Neutrophil (primary cell): ENCODE results near the gene ARL6IP5.

ENCODE experiments used
- H3K27ac ChIP-seq: fragments of 200-600 bp; sonication (generic); 2 replicates; pipeline ENCODE4 v1.5.1; 2016; ENCODE audit warnings: mild to moderate bottlenecking, moderate library complexity
- H3K27me3 ChIP-seq: fragments of 200-600 bp; sonication (generic); 2 replicates; pipeline ENCODE4 v1.6.0; 2016; ENCODE audit warnings: mild to moderate bottlenecking
- H3K36me3 ChIP-seq: fragments of 200-600 bp; sonication (generic); 2 replicates; pipeline ENCODE4 v1.5.1; 2017
- H3K4me1 ChIP-seq, 2 experiments: fragments of 200-600 bp in 1 of 2; sonication (generic) in 1 of 2; 1 replicate in 1 of 2; 2 replicates in 1 of 2; pipeline versions ENCODE4 v1.5.1 to v1.6.1; 2013 to 2016; ENCODE audit warnings: low read depth in 1 of 2, low read length in 1 of 2, mild to moderate bottlenecking in 1 of 2, moderate library complexity in 1 of 2; ENCODE audit not compliant: control insufficient read depth in 1 of 2, insufficient read depth in 1 of 2
- H3K4me3 ChIP-seq, 2 experiments: fragments of 200-600 bp in 1 of 2; sonication (generic) in 1 of 2; 1 replicate in 1 of 2; 2 replicates in 1 of 2; pipeline ENCODE4 v1.5.1; 2013 to 2016; ENCODE audit warnings: low read depth in 1 of 2, low read length in 1 of 2, mild to moderate bottlenecking in 1 of 2, moderate library complexity in 1 of 2
- H3K9me3 ChIP-seq: fragments of 200-600 bp; sonication (generic); 2 replicates; pipeline ENCODE4 v1.5.1; 2016
- TF ChIP-seq, protein P1 (sequence below): fragments of 200-600 bp; sonication (generic); IDR thresholded peaks from 2 replicates; pipeline ENCODE4 v1.5.1; 2016; ENCODE audit warnings: antibody characterized with exemption

Gene ARL6IP5

DNA sequence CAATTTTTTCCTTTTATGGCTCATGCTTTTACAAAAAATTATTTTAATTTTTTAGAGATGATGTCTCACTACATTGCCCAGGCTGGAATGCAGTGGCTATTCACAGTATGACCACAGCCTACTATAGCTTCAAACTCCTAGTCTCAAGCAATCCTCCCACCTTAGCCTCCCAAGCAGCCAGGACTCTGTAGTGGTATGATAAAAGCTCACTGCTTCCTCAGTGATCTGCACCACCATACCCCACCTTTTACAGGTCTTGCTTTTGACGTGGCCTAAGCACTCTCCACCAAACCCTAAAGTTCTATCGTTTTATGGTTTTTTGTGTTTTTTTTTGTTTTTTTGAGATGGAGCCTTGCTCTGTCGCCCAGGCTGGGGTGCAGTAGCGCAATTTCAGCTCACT is 18.6 kb upstream of the ARL6IP5 start:
- peaks cover 68% of the 10 kb centered on the region for H3K36me3 ChIP-seq
- no peaks in the 10 kb centered on the region for H3K27me3 ChIP-seq
- no peak overlapping the region for H3K27ac ChIP-seq
- peaks cover 5% of the 10 kb centered on the region for H3K9me3 ChIP-seq
- TF ChIP-seq, protein P1, sequence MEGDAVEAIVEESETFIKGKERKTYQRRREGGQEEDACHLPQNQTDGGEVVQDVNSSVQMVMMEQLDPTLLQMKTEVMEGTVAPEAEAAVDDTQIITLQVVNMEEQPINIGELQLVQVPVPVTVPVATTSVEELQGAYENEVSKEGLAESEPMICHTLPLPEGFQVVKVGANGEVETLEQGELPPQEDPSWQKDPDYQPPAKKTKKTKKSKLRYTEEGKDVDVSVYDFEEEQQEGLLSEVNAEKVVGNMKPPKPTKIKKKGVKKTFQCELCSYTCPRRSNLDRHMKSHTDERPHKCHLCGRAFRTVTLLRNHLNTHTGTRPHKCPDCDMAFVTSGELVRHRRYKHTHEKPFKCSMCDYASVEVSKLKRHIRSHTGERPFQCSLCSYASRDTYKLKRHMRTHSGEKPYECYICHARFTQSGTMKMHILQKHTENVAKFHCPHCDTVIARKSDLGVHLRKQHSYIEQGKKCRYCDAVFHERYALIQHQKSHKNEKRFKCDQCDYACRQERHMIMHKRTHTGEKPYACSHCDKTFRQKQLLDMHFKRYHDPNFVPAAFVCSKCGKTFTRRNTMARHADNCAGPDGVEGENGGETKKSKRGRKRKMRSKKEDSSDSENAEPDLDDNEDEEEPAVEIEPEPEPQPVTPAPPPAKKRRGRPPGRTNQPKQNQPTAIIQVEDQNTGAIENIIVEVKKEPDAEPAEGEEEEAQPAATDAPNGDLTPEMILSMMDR = no peak
- no peak overlapping the region for H3K4me3 ChIP-seq
- no peaks in the 10 kb centered on the region for H3K4me1 ChIP-seq

DNA sequence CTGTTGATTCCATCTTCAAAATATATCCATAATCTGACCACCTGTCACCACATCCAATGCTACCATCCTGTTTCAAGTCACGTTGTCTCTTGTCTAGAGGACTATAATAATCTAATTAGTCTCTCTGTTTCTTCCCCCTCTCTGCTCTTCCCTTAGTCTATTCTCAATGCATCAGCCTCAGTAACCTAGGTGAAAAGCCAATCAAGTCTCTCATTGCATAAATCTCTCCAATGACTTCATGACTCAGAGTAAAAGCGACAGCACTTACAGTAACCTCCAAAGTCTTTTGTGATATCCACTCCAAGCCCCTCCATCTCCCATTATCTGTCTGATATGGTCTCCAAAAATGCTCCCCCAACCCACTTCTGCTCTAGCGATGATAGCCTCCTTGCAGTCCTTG is 11.8 kb upstream of the ARL6IP5 start:
- Histone ChIP-seq H3K4me3 (no peak overlapping the region), H3K4me1 (peaks cover 13 to 17% of the 10 kb centered on the region in 2 experiments), H3K27me3 (no peaks in the 10 kb centered on the region), H3K36me3 (peaks cover 42% of the 10 kb centered on the region), H3K9me3 (no peaks in the 10 kb centered on the region), H3K27ac (peak overlapping the region; percentile 56)
- TF ChIP-seq, protein P1 = no peak

DNA sequence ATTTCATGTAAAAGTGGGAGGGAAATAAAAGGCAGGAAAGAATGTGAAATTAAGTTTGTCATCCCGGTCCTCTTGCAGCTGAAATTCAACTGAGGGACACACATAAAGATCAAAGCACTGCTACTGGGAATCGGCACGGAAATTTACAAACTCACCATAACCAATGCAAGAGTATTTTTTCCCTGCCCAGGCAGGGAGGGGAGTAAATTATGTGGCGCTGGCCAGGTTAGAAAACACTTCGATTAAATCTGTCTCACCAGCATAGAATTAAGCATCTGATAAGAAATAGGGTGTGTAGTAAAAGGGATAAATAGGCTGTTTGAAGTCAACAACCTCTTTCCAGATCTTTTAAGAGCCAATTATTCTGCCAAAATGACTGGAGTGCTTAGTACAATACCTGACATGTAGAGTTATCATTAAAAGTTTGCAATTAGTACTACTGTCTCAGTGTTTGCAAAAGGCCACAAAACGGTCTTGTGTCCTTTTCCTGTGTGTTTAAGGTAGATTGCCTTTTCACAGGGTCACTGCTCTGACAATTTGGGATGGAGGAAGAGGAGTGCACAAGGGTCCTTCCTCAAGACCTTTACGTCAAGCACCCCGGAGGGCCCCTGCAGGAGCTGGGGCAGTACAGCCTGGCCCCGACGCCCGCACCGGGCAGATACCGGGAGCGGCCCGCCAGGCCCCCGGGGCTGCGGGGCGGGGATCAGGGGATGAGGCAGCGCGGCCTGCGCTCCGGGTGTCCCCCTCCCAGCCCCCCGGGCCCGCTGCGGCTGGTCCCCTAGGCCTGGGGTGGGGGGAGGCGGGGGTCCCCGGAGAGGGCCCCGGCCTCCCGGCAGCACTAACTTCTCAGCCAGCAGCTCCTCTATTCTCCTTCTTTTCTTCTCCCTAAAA is 5.2 kb upstream of the ARL6IP5 start:
- H3K4me3 ChIP-seq = peak overlapping the region; percentile 89 to 93
- peaks cover 9% of the 10 kb centered on the region for H3K36me3 ChIP-seq
- no peaks in the 10 kb centered on the region for H3K9me3 ChIP-seq
- TF ChIP-seq, protein P1 = no peak
- no peaks in the 10 kb centered on the region for H3K27me3 ChIP-seq
- H3K27ac ChIP-seq = peak overlapping the region; percentile 82
- peaks cover 48 to 56% of the 10 kb centered on the region in 2 experiments for H3K4me1 ChIP-seq

DNA sequence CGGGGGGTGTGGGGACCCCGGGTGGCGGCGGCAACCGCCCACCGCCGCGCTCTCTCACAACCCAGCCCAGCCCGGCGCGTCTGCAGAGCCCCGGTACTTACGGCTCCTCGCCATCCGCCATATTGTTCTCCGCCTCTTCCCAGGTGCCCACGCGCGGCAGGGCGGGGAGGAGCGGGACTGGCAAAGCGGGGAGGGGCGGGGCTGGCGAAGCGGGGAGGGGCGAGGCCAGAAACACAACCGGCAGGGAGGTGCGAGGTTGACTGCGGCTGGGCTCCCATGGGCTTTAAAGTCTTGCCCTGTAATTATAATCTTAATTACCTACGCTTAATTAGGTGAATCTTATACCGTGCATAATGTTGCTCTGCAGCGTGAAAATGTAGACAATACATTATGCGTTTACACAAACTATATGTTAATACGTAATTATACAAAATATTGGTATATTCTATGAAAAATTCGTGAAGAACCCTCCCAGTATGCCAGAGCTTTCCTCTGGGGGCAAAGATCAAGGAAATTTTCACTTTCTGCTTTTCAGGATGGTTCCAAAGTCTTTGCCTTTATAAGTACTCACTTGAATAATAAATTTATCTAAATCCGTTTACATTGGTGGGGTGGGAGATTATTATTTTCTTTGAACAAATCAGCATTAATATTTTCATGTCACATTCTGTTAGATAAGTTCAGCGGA is 4.4 kb upstream of the ARL6IP5 start, which contains the start of gene UBA3:
TSS of gene UBA3 (minus strand) at position 133 of the 688 bp plus-strand sequence. CDS start at position 121, 12 bp downstream.
- H3K4me3 ChIP-seq = peak within 1 kb of the TSS; percentile 89 to 93
- peaks cover 3% of the 10 kb centered on the region for H3K36me3 ChIP-seq
- peak within 1 kb of the TSS; percentile 82 for H3K27ac ChIP-seq
- peaks cover 49 to 57% of the 10 kb centered on the region in 2 experiments for H3K4me1 ChIP-seq
- TF ChIP-seq, protein P1 = peak; percentile 51
- no peaks in the 10 kb centered on the region for H3K9me3 ChIP-seq
- H3K27me3 ChIP-seq = no peaks in the 10 kb centered on the region

DNA sequence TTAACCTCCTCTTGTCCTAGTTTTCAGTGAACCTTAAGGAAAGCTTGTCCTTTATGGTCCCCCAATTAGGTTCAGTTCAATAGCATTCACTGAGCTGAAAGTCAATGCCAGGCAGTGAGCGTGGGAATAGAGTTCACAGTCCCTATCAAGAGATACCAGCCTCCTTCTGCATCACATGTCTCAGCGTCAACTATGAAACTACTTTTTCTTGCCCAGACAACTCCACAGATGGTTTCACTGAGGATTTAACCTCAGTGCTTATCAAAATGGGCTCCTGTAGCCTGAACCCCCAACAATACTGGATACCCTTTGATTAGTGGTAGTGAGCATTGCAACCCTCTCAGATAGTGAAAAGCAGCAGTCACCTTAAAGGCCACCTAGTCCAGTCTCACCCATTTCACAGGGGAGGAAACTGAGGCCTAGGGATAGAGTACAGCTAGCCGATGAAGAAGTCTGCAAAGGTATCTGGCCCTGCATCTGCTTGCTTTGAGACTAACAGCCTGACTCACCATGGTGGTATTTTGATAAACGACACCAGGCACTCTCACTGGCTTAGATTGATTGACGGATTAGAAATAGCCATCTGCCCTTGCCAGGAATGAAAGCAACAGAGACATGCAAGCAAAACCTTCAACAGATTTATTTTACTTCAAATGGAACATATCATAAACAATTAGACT is 3.0 kb upstream of the ARL6IP5 start:
- no peaks in the 10 kb centered on the region for H3K27me3 ChIP-seq
- no peak overlapping the region for H3K27ac ChIP-seq
- H3K4me1 ChIP-seq = peaks cover 61 to 70% of the 10 kb centered on the region in 2 experiments
- H3K4me3 ChIP-seq = no peak overlapping the region
- TF ChIP-seq, protein P1 = no peak
- H3K9me3 ChIP-seq = no peaks in the 10 kb centered on the region
- no peaks in the 10 kb centered on the region for H3K36me3 ChIP-seq
